ENCODE measurements around the gene CATSPERE.

Gene CATSPERE

DNA sequence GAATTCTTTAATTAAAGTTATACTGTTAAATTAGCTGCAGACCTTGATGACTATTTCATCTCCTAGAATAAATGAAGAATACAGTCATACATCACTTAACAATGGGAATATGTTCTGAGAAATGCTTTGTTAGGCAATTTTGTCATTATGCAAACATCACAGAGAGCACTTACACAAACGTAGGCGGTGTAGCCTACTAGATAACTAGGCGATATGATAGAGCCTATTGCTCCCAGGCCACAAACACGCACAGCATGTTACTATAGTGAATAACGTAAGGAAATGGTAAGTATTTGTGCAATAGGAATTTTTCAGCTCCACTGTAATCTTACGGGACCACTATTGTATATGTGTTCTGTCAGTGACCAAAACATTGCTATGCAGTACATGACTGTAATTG is 154.2 kb downstream of the CATSPERE start:
- Histone ChIP-seq H3K9me3 (no peaks in the 10 kb centered on the region), H3K4me1 (ENCODE audit: control insufficient read depth in 1 of 2, insufficient read depth in 1 of 2, low read depth in 1 of 2, low read length in 1 of 2) (no peaks in the 10 kb centered on the region), H3K27me3 (no peaks in the 10 kb centered on the region), H3K4me3 (ENCODE audit: low read depth in 1 of 2, low read length in 1 of 2) (no peak overlapping the region), H3K36me3 (no peaks in the 10 kb centered on the region), H3K27ac (no peak overlapping the region)
- TF ChIP-seq, protein P1, sequence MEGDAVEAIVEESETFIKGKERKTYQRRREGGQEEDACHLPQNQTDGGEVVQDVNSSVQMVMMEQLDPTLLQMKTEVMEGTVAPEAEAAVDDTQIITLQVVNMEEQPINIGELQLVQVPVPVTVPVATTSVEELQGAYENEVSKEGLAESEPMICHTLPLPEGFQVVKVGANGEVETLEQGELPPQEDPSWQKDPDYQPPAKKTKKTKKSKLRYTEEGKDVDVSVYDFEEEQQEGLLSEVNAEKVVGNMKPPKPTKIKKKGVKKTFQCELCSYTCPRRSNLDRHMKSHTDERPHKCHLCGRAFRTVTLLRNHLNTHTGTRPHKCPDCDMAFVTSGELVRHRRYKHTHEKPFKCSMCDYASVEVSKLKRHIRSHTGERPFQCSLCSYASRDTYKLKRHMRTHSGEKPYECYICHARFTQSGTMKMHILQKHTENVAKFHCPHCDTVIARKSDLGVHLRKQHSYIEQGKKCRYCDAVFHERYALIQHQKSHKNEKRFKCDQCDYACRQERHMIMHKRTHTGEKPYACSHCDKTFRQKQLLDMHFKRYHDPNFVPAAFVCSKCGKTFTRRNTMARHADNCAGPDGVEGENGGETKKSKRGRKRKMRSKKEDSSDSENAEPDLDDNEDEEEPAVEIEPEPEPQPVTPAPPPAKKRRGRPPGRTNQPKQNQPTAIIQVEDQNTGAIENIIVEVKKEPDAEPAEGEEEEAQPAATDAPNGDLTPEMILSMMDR (IDR thresholded peaks at IDR 0.05), result no peak

DNA sequence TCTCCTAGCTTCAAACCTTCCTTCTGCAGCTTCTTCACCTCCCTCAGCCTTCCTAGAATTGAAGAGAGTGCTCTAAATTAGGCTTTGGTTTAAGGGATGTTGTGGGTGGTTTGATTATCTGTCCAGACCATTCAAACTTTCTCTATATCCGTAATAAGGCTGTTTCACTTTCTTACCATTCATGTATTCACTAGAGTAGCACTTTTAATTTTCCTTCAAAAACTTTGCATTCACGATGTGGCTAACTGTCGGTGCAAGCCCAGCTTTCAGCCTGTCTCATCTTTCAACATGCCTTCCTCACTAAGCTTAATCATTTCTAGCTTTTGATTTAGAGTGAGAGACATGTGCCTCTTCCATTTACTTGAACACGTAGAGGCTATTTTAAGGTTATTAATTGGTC is 165.6 kb downstream of the CATSPERE start:
- Histone ChIP-seq H3K9me3 (no peaks in the 10 kb centered on the region), H3K27ac (no peak overlapping the region), H3K27me3 (no peaks in the 10 kb centered on the region), H3K4me1 (ENCODE audit: control insufficient read depth in 1 of 2, insufficient read depth in 1 of 2, low read depth in 1 of 2, low read length in 1 of 2) (no peaks in the 10 kb centered on the region), H3K4me3 (ENCODE audit: low read depth in 1 of 2, low read length in 1 of 2) (no peak overlapping the region), H3K36me3 (no peaks in the 10 kb centered on the region)
- TF ChIP-seq, protein P1 (IDR thresholded peaks at IDR 0.05), result no peak

DNA sequence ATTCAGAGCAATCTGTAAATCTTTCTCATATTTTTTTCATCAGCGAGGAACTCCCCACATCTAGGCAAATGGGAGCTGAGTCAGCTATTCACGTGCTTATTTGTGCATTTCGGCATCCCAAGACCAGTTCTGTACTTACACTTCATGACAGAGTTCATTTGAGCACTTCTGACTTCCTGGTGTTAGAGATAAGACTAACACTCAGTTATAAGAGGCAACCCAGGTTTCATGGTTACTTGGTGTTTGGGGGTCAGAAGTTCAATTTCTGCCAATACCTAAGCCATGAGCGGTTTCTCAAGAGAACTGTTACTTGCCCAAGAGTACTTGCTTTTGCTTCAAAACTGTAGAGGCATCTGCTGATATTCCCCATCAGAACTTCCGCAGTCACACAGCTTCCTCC is 167.7 kb downstream of the CATSPERE start:
- TF ChIP-seq, protein P1 (IDR thresholded peaks at IDR 0.05), result no peak
- Histone ChIP-seq H3K4me3 (ENCODE audit: low read depth in 1 of 2, low read length in 1 of 2) (no peak overlapping the region), H3K4me1 (ENCODE audit: control insufficient read depth in 1 of 2, insufficient read depth in 1 of 2, low read depth in 1 of 2, low read length in 1 of 2) (no peaks in the 10 kb centered on the region), H3K9me3 (no peaks in the 10 kb centered on the region), H3K36me3 (no peaks in the 10 kb centered on the region), H3K27ac (no peak overlapping the region), H3K27me3 (no peaks in the 10 kb centered on the region)

DNA sequence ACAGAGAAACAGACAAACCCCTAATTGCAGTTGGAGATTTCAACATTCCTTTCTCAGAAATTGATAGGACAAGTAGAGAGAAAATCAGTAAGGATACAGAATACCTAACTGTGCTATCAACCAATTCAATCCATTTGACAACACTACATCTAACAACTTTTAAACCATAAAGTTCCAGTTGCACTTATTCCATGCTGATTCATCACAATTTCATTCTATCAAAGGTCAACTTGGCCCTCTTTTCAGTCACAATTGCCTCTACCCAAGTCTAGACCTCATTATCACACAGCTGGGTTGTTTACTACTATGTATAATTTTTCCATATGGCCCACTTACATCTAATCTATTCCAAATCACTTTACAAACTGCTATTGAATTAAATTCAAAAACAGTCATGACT is 172.1 kb downstream of the CATSPERE start:
- Histone ChIP-seq H3K27me3 (no peaks in the 10 kb centered on the region), H3K4me3 (ENCODE audit: low read depth in 1 of 2, low read length in 1 of 2) (no peak overlapping the region), H3K4me1 (ENCODE audit: control insufficient read depth in 1 of 2, insufficient read depth in 1 of 2, low read depth in 1 of 2, low read length in 1 of 2) (no peaks in the 10 kb centered on the region), H3K36me3 (no peaks in the 10 kb centered on the region), H3K27ac (no peak overlapping the region), H3K9me3 (no peaks in the 10 kb centered on the region)
- TF ChIP-seq, protein P1 (IDR thresholded peaks at IDR 0.05), result no peak

DNA sequence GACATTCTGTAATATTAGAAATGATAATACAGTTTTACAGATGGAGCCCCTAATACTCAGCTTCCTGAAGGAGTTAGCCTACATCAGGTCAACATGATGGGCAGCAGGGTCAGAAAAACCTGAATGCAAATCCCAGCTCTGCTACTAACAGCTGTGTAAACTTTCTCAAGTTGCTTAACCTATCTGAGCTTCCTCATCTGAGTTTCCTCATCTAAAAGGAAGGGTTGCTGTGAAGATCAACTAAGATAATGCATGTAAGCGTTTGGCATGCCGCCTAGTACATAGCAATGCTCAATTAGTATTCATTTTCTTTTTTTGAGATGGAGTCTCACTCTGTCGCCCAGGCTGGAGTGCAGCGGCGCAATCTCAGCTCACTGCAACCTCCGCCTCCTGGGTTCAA is 173.5 kb downstream of the CATSPERE start:
- H3K27me3 ChIP-seq, result no peaks in the 10 kb centered on the region
- no peak overlapping the region for H3K4me3 ChIP-seq (ENCODE audit: low read depth in 1 of 2, low read length in 1 of 2)
- TF ChIP-seq, protein P1 (IDR thresholded peaks at IDR 0.05), result no peak
- no peaks in the 10 kb centered on the region for H3K36me3 ChIP-seq
- no peaks in the 10 kb centered on the region for H3K4me1 ChIP-seq (ENCODE audit: control insufficient read depth in 1 of 2, insufficient read depth in 1 of 2, low read depth in 1 of 2, low read length in 1 of 2)
- H3K27ac ChIP-seq, result no peak overlapping the region
- H3K9me3 ChIP-seq, result no peaks in the 10 kb centered on the region
